ENCODE data around the gene LIPA. TPM values are rescaled to one million over a fixed set of nuclear protein-coding genes. Genes with fewer than 3 reads are reported as not detected.
"Not testable (repeated sequence)": the region's sequence is repeated elsewhere in the genome, so short reads cannot be mapped to it uniquely, and the experiment has no call there.

Gene LIPA
- total RNA-seq, 2 donors from 2014 or later = 17.7 to 18.4 TPM

GRCh38 chr10:89295597-89295996 is 44.0 kb upstream of the LIPA start:
- 100% methylated on average over 1 of the region's 1 CpG; no CpG with 5 or more reads in 1 of the 2 experiments for WGBS, 2 experiments (ENCODE audit: insufficient coverage in 1 of 2, insufficient read length in 1 of 2)
- Mint-ChIP-seq H3K4me3 (no peak overlapping the region), H3K9me3 (no peaks in the 10 kb centered on the region), H3K27ac (peak overlapping the region; percentile 23), H3K4me1 (peaks cover 8% of the 10 kb centered on the region), H3K36me3 (ENCODE audit: low read depth) (no peaks in the 10 kb centered on the region), H3K27me3 (ENCODE audit: insufficient read depth) (peaks cover 2% of the 10 kb centered on the region)
- no peaks in the 10 kb centered on the region for H3K27me3 ChIP-seq (ENCODE audit: control insufficient read depth, insufficient read depth, low read length, poor library complexity, severe bottlenecking)
- DNase-seq = no peak
- no peak overlapping the region for H3K4me3 ChIP-seq (ENCODE audit: low read length)
- H3K36me3 ChIP-seq (ENCODE audit: control insufficient read depth, insufficient read depth, low read length) = no peaks in the 10 kb centered on the region
- peaks cover 5% of the 10 kb centered on the region for H3K9me3 ChIP-seq (ENCODE audit: control insufficient read depth, low read length)
- H3K4me1 ChIP-seq (ENCODE audit: control insufficient read depth, insufficient read depth, low read length) = no peaks in the 10 kb centered on the region
- H3K27ac ChIP-seq (ENCODE audit: low read depth, low read length) = no peak overlapping the region
- H3K9ac ChIP-seq (ENCODE audit: extremely low read depth, low read length, poor library complexity, severe bottlenecking) = no peak overlapping the region
- no peak for TF ChIP-seq CTCF (conservative IDR thresholded peaks at IDR 0.05)

DNA sequence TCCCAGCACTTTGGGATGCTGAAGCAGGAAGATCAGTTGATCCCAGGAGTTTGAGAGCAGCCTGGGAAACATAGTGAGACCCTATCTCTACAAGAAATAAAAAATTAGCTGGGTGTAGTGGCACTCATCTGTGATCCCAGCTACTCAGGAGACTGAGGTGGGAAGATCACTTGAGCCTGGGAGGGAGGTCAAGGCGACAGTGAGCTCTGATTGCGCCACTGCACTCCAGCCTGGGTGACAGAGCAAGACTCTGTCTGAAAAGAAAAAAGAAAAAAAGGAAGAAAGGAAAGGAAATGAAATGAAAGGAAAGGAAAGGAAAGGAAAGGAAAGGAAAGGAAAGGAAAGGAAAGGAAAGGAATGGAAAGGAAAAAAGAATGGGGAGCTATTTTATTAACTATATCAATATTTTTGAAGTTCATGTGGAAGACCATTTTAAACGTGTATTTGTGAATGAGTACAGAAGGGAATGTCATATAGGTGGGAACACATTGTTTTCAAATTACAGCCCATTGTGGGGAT is 43.2 kb upstream of the LIPA start:
- no peaks in the 10 kb centered on the region for H3K27me3 ChIP-seq (ENCODE audit: control insufficient read depth, insufficient read depth, low read length, poor library complexity, severe bottlenecking)
- Mint-ChIP-seq H3K36me3 (ENCODE audit: low read depth) (no peaks in the 10 kb centered on the region), H3K9me3 (no peaks in the 10 kb centered on the region), H3K27ac (no peak overlapping the region), H3K4me3 (no peak overlapping the region), H3K4me1 (peaks cover 8% of the 10 kb centered on the region), H3K27me3 (ENCODE audit: insufficient read depth) (peaks cover 2% of the 10 kb centered on the region)
- no peaks in the 10 kb centered on the region for H3K4me1 ChIP-seq (ENCODE audit: control insufficient read depth, insufficient read depth, low read length)
- H3K4me3 ChIP-seq (ENCODE audit: low read length) = no peak overlapping the region
- H3K9me3 ChIP-seq (ENCODE audit: control insufficient read depth, low read length) = peaks cover 5% of the 10 kb centered on the region
- H3K36me3 ChIP-seq (ENCODE audit: control insufficient read depth, insufficient read depth, low read length) = no peaks in the 10 kb centered on the region
- no peak for DNase-seq
- H3K9ac ChIP-seq (ENCODE audit: extremely low read depth, low read length, poor library complexity, severe bottlenecking) = no peak overlapping the region
- 67 to 90% methylated on average over 1 to 3 of the region's 3 CpGs for whole genome bisulfite sequencing, 2 experiments (ENCODE audit: insufficient coverage in 1 of 2, insufficient read length in 1 of 2)
- no peak for TF ChIP-seq CTCF (conservative IDR thresholded peaks at IDR 0.05)
- H3K27ac ChIP-seq (ENCODE audit: low read depth, low read length) = no peak overlapping the region

DNA sequence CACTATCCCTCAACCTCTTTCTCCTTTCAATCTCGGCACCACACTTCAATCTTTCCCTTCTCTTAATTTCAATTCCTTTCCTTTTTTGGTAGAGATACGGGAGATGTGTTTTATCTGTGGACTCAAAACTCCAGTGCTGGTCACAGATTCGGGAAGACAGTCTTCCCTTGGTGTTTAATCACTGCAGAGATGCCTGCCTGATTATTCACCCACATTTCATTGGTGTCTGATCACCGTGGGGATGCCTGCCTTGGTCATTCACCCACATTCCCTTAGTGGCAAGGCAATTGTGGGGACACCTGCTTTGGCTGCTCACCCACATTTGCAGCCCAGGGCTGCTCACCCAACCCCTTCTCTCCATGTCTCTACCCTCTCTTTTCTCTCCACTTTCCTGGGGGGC is 33.7 kb upstream of the LIPA start:
- H3K4me1 ChIP-seq (ENCODE audit: control insufficient read depth, insufficient read depth, low read length); H3K27me3 ChIP-seq (ENCODE audit: control insufficient read depth, insufficient read depth, low read length, poor library complexity, severe bottlenecking); H3K4me3 ChIP-seq (ENCODE audit: low read length); H3K9ac ChIP-seq (ENCODE audit: extremely low read depth, low read length, poor library complexity, severe bottlenecking); H3K36me3 ChIP-seq (ENCODE audit: control insufficient read depth, insufficient read depth, low read length); H3K27ac ChIP-seq (ENCODE audit: low read depth, low read length); H3K9me3 ChIP-seq (ENCODE audit: control insufficient read depth, low read length); DNase-seq; H3K27me3 Mint-ChIP-seq (ENCODE audit: insufficient read depth); H3K36me3 Mint-ChIP-seq (ENCODE audit: low read depth): not testable (repeated sequence)
- WGBS, 2 experiments (ENCODE audit: insufficient coverage in 1 of 2, insufficient read length in 1 of 2) = 84 to 90% methylated on average over 2 to 4 of the region's 4 CpGs
- Mint-ChIP-seq H3K9me3 (peaks cover 19% of the 10 kb centered on the region), H3K4me3 (peak overlapping the region; percentile 40), H3K4me1 (peaks cover 22% of the 10 kb centered on the region), H3K27ac (peak overlapping the region; percentile 13)

- not testable (repeated sequence) for H3K27me3 ChIP-seq (ENCODE audit: control insufficient read depth, insufficient read depth, low read length, poor library complexity, severe bottlenecking); H3K27me3 Mint-ChIP-seq (ENCODE audit: insufficient read depth); H3K9me3 ChIP-seq (ENCODE audit: control insufficient read depth, low read length); H3K4me1 ChIP-seq (ENCODE audit: control insufficient read depth, insufficient read depth, low read length); H3K4me3 ChIP-seq (ENCODE audit: low read length); H3K9ac ChIP-seq (ENCODE audit: extremely low read depth, low read length, poor library complexity, severe bottlenecking); H3K36me3 ChIP-seq (ENCODE audit: control insufficient read depth, insufficient read depth, low read length); H3K27ac ChIP-seq (ENCODE audit: low read depth, low read length); H3K36me3 Mint-ChIP-seq (ENCODE audit: low read depth)
- H3K9me3 Mint-ChIP-seq = peaks cover 19% of the 10 kb centered on the region
- peak overlapping the region; percentile 40 for H3K4me3 Mint-ChIP-seq
- peak; percentile 69 for DNase-seq
- 83 to 93% methylated on average over 3 to 6 of the region's 6 CpGs for WGBS, 2 experiments (ENCODE audit: insufficient coverage in 1 of 2, insufficient read length in 1 of 2)
- peak overlapping the region; percentile 13 for H3K27ac Mint-ChIP-seq
- H3K4me1 Mint-ChIP-seq = peaks cover 23% of the 10 kb centered on the region
These were observed 33.1 kb upstream of the LIPA start for GRCh38 chr10:89284711-89285110.
